Measurements from ENCODE around the gene BMPR1A.
"Not testable (repeated sequence)": the region's sequence is repeated elsewhere in the genome, so short reads cannot be mapped to it uniquely, and the experiment has no call there.

Gene BMPR1A

DNA sequence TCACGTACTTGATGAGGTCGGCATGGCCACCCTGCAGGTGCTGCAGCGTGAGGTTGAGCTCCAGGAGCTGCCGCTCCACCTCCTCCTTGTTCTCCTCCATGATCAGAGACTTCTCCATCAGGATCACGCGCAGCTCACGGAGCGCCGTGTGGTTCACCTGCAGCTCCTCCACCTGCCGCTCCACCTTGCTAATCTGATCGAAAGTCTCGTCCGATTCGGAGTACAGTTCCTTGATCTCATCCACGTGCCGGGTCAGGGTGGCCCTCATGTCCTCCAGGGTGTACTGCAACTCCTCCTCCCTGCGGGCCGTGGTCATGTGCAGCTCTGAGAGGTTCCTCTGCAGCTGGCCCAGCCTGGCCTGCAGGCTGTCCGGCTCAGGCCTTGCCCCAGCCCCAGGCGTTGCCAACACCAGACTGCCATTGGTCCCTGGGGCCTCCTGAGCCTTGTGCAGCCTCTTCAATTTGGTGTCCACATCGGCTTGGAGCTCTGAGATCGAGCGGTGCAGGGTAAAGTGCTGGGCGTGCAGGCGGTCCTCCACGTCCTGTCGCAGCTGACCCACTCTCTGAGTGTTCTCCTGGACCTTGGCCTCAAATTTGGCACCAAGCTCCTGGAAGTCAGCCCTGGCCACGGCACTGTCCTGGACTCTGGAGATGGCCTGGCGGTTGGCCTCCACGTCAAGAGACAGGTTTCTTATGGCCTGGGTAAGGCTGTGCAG, 187.1 kb downstream of the BMPR1A start:
- no peak for FAIRE-seq

DNA sequence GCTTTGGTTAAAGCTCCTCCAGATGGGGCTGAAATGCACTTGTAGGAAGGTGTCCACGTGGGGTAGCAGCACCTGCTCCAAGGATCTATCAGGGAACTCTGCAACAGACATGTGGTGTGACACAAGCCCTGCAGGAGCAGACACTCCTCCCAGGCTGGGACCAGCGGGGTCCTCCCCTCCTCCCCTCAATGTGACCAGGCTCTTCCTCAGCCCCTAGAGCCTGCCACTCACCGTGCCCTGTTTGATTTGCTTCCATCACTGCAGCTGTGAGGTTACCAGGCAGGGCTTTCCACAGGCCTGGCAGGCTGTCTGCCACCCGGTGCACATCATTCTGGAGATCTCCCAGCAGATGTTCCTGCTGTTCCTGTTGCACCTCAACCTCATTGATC, 187.6 kb downstream of the BMPR1A start:
- no peak for FAIRE-seq

DNA sequence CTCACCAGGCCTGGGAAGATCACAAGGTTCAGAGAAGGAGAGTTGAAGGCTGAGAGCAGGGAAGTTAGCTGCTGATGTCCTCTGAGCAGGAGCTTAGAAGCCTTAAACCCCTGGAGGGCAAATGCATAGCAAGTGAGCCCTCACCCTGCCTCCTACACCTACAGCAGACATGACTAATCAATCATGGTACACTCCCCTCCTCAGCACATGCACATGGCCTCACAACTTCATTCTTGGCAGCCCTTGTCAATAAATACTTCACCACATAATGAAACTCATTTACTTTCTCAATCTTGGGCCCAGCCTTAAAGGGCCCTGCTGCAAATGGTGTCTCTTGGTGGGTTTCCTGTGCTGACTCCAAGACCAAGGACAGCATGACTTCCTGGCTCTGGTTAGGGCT, 188.1 kb downstream of the BMPR1A start:
- FAIRE-seq: no peak

DNA sequence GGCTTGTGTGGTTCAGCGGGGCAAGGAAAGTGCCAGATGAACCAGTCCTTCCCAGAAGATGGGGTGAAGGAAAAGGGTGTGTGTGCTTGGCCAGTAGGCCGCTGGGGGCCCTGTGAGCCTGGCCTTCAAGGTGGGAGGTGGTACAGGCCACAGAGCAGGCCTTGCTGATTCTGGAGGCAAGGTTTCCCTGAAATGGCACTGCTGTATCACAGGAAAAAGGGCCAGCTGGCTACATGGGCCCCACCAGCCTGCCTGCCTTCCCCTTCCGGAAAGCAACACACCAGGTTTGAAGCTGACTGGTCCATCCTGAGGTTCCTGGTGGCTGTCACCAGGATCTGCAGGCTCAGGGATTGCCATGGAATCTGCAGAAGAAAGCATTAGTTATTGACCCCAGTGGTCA, 188.5 kb downstream of the BMPR1A start:
- no peak for FAIRE-seq

DNA sequence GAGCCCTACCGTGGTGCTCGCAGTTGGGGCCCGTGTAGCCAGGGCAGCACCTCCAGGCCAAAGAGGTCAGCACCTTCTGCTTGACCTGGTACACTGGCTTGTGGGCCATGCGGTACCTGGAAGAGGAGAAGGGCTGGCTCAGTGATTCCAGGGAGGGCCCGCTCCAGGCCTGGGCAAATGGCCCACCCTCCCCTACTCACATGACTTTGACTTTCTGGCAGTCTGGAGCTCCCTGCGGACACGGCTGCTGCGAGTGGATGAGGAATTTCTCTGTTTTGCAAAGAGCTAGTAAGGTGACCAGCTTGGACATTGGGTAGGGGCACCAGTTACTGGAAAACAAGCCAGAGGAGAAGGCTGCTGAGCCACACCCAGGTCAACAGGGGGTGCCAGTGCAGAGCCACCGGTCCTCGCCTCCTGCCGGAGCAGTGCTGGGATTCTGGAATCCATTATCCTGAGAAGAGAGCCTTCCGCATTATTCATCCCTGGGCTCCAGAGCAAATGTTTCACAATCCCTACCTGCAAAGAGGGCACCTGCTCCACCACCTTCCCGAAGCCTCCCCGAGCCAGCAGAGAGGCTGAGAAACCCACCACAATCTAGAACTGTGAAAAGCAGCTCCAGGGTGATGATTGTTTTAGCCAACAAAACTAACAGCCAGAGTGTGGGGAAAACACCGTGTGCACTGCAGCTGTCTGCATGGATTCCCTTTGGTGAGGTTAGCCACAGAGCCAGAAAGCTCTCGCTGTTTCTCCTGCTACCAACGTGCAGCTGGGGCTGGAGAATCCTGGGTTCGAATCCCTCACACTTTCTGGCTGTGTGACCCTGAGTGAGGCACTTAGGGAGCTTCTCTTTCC, 189.2 kb downstream of the BMPR1A start:
- no peak for FAIRE-seq

DNA sequence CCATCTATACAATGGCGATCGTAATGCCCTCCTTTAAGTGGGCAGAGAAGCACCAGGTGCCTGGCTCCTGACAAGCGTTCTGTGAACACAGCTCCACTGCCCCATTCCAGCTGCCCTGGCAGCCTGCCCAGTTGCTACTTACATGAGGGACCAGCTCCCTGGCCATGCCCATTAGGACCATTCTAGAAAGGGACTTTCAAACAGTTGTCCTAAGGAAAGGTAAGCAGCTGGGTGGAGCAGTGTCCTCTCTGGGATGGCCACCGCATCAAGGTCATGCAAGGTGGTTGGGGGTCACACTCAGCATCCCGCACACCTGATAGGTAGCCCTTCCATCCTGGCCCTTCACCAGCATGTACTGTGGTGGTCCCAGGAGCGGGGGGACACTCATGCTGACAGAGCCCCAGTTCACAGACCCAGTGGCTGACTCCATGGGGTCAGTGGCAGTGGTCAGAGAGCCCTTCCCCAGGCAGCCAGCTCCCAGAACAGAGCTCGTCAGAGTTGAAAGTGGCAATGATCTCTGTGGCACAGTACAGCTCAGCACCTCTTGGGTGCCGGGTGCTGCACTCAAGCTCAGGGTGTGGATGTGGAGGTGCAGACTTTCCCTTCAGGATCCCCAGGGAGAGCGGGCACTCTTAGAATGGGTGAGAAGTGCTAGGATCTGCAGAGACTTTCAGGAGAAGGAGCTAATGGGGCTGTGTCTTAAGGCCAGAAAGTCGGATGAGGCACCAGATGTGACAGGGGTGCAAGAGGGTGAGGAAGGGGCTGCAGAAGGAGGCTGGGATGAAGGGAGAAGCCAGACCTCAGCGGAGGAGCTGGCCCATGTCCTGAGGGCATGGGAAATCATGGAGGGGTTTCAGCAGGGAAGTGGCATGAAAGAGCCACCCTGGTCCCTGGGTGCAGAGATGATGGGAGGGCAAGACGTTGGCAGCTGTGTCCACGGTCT, 190.1 kb downstream of the BMPR1A start:
- FAIRE-seq: no peak

DNA sequence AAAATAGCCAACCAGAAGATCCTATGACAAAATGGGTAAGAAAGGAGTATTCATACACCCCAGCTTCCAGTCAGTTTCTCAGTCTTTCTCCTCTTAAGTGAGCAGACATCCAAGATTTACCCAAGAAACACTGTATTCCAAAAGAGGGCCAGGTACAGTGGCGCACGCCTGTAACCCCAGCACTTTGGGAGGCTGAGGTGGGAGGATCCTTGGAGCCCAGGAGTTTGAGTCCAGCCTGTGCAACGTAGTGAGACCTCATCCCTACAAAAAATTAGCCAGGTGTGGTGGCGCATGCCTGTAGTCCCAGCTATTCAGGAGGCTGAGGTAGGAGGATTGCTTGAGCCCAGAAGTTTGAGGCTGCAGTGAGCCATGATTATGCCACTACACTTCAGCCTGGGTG, 191.4 kb downstream of the BMPR1A start:
- not testable (repeated sequence) for FAIRE-seq

DNA sequence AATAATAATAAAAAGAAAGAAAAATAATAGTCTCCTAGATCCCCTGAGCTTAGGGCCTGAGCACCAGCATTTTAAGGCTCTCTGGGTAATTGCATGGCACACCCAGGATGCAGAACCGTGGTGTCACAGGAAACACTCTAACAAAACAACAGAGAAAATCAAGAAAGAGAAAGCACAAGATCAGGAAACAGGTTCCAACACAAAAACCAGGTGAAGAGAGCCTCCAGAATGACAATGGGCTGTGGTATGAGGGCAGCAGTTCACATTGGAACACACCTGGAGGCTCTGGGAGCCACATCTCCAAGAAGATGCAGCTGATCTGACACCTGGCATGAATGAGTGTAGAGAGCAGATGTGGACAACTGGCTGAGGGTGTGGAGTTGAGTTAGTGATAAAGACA, 193.9 kb downstream of the BMPR1A start:
- FAIRE-seq: no peak

DNA sequence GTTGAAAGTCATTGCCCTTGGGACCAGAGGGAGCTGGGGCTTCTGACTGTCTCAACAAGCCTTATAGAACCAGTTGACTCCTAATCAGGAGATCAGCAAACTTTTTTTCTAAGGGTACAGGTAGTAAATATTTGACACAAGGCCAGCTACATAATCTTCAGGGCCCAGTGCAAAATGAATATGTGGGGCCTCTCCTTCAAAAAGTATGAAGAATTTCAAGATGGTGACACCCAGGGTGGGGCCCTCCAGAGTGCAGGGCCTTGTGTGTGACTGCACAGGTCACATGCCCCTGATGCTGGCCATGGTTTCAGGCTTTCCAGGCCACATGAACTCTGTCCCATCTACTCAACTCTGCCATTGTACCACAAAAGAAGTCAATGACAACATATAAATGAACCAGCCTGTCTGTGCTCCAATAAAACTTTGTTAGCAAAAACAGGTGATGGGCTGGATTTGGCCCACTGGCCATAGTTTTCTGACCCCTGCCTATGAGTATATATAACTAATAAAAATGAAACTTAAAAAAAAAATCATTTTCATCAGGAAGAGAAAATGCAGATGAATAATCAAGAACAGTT, 194.9 kb downstream of the BMPR1A start:
- FAIRE-seq: no peak

DNA sequence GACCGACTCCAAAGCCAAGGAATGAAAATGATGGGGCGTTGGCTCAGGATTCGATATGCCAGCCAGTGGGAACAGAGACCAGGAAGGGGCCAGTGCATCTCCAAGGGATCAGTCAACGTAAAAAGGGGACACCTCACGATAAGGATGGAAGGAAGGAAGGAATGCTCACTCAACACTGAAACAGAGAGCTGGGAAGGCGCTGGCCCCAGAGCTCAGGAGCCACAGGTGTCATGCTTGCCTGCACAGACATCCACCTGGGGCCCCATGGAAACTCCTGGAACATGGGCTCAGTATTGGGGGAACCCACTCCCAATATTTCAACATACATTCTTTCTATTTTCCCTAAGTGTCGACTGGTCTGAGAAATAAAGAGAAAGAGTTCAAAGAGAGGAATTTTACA, 195.7 kb downstream of the BMPR1A start:
- FAIRE-seq: no peak

DNA sequence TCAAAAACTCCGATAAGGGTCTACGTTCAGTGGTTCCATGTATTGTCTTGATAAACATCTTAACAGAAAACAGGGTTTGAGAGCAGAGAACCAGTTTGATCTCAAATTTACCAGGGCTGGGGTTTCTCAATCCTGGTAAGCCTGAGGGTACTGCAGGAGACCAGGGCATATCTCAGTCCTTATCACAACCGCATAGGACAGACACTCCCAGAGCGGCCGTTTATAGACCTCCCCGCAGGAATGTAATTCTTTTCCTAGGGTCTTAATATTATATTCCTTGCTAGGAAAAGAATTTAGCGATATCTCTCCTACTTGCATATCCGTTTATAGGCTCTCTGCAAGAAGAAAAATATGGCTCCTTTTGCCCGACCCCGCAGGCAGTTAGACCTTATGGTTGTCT, 196.3 kb downstream of the BMPR1A start:
- not testable (repeated sequence) for FAIRE-seq

DNA sequence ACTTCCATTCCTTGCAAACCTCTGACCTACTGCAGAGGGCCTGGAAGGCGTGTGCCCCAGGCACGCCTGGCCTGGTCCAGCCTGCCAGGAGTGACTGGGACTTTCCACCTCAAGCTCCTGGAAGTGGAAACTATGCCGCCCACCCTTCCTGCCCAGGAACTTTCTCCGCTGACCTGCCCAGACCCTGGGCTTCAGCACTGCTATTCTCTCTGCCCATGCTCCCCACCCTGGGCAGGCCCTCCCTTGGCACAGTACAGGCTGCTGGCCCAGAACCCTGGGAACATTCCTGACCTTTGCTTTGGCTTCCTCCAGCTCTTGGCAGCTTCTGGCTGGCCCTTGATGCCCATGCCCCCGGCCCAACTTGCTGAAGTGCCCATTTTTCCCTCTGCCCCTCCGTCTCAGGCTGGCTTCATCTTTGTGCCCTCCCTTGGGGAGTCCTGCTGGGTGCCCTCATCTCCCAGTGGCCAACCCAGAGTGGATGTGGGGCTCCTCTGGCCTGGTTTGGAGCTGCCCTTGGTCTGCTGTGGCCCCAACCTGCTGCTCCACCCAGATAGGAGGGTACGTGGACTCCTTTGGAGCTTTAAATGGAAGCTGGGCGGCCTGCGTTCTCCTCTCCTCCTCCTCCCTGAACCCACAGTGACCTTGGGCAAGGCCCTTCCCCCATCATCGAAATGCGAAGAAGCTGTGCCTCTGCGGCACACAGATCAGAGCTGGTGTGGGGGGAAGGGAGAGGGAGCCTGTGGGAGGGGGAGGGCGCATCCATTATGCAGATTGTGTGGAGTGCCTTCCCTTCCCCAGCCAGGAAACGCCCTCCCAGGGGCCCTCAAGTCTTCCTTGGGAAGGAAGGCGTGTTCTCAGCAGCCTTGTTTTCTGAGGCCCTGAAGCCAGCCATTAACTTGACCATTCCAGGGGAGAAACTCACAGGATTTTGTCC, 197.6 kb downstream of the BMPR1A start:
- FAIRE-seq: no peak

DNA sequence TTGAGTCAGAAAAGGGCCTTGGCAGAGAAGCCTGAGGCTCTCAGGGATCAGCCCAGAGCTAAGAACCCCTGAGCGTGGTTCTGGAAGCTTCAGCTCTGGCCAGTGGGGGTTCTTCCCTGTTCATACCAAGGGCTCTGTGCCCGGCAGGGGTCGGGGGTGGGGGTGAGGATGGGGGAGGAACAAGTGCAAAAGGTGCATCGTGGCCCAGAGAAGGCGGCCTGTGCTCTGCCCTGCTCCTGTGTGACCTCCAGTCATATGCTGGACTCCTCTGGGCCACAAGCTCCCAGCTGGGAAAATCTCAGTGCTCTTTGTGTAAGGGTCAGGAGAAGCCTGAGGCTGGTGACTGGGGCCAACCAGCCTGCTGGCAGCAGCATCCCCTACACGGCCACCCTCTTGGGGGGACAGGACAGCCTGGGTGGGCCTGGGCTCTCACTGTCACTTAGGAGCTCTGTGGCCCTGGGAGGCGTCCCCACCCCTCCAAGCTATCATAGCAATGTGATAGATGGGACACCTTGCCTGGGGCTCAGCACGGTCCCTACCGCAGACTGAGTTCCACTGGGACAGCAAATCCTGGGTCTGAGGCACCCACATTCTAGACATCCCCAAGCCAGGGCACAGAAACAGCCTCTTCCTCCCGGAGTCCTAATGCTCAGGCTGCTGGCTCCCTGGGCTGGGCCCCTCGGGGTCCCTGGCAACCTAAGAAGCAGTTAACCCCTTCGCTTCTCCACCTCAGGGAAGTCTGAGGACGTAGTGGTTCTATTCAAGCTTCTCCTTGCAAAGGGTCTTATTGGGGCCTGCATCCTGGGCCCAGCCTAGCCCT, 198.5 kb downstream of the BMPR1A start:
- FAIRE-seq: no peak

DNA sequence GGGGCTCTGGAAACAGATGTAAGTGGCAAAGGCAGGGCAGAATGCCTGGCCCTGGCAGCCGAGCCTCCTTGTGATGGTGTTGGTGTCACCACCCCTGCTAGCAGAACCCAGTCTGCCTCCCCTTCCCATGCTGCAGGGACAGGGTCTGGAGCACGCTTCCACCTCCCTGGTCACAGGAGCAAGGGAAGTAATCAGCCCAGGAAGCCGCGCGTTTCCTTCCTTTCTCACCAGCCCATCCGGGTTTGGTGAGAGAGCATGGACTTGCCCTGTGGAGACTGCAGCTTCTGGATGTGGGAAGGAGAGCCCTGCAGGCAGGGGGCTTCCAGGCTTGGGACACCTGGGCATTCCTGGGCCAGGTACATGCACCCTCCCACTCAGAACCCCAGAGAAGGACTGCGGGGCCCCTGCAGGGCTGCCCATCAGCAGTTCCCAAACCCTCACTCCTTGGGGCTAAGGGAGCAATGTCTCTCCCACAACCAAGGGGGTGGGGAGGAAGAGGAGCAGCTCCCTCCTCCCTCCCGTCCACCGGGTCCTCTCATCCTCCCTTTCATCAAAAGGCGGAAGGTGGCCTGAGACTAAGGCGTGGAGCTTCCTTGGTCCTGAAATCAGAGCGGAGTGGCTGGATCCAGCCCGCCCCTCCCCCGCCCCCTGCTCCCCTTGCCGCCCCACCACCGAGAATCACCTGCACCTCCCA, 199.2 kb downstream of the BMPR1A start:
- FAIRE-seq: no peak

DNA sequence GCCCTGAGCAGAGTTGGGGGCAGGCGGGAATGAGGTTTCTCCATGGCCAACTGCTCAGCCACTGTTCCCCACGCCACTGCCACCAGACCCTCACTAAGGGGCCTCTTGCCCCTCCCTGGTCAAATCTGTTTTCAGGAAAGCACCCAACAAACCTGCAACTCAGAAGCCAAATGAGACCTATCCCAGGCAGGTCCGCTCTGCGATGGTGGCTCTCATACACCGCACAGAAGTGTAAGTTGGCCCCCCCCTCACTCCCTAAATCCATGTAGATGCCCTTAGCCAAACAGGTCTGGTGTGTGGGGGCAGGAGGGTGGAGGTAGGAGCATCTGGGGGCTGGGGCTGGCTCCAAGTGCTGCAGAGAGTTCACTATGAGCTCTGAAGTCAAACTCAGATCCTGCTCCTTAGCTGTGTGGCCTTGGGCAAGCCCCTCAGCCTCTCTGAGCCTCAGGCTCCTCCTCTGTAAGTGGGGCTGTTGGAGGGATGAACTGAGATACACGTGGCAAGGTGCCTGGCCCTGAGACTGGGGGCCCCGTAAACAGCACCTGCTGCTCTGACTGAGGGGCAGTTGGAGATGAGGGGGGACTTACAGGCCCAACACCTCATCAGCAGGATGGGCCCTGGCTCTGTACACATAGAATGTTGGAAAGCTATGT, 199.9 kb downstream of the BMPR1A start:
- no peak for FAIRE-seq

DNA sequence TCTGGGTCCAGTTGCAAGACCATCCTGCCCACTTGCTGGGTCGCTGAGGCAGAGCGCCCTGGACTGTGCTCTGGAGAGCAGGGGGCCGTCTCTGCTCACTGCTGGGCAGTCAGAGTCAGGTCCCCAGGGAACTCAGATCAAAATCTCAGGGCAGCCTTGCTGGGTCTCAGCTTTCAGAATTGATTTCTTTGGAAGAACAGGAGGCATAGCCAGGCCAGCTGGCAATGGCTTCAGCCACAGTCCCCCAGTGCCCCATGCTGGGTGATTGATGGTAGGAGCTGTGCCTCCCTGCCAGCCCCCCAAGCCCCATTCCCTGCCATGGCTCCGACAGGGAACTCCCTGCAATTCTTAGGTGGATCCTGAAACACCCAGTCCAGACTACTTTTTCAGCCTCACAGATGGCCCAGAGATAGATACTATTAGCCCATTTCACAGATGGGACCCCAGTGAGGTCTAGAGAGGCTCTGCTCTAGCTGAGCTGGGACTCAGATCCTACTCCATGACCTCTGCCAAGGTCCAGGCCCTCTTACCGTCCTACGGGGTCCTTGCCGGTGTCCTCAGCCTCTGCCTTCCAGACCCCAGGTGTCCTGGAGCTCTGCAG, 200.5 kb downstream of the BMPR1A start:
- no peak for FAIRE-seq

DNA sequence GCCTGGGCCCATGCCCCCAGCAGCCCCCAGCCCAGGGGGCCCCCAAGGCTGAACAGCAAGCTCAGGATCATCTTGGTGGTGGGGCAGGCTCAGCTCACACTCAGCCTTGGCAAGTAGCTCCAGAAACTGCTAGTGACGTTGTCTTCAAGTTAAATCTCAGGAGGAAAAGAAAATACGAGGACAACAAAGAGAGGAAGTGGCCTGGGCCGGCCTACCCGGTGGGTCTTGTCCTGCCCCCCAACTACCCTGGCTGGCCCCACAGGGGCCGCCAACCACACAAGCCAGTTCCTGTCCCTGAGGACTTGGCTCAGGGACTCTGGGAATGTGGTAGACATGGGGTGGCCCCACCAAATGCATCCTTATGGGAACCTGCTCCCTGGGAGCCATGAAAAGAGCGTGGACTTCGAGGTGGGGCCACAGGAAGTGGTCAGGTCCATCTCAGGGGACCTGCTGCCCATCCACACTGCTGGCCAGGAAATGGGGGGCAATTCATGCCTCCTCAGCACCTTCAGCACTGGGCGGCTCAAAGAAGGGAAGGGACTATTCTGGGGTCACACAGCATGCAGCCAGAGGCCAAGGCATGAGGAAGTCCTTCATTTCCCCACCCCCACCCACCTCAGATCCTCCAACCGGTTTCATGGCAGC, 201.2 kb downstream of the BMPR1A start, which contains the start of gene MMRN2:
Gene MMRN2, minus strand, starts transcription at position 145 of the 645 bp plus-strand sequence. Its CDS starts 74 bp downstream, at position 71.
- no peak for FAIRE-seq

DNA sequence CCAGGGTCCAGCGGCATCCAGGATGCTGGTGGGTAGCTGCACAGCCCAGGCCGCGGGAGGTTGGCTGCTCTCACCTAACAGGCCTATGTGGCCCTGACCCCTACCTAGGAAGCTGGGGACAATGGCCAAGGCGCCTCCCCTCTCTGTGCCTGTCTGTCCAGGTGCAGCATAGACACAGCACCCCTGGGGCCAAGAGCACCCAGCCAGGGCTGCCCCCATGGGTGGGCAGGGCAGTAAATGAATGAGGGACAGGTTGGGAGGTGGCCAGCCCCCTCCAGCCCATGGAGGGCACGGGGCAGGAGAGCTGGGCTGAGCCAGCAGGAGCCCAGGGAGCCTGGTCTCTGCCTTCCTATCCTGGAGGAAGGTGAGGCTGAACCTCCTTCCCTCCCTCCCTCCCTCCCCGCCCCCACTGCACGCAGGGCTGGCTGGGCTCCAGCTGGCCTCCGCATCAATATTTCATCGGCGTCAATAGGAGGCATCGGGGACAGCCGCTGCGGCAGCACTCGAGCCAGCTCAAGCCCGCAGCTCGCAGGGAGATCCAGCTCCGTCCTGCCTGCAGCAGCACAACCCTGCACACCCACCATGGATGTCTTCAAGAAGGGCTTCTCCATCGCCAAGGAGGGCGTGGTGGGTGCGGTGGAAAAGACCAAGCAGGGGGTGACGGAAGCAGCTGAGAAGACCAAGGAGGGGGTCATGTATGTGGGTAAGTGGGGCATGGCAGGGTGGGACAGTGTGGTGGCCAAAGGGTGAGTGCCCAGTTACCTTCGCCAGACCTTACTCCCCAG, 201.9 kb downstream of the BMPR1A start, which contains the start of gene SNCG:
Gene SNCG, plus strand, starts transcription at position 484 of the 785 bp plus-strand sequence. Its CDS starts 99 bp downstream, at position 583.
- FAIRE-seq: no peak
